Astrocyte (in vitro differentiated cells and primary cell): Measurements from ENCODE around the gene NT5DC3.

Experiments used
- EZH2 ChIP-seq: IDR thresholded peaks from 2 replicates; pipeline ENCODE4 v1.6.1; 2012; ENCODE audit warnings: mild to moderate bottlenecking, low read length, inconsistent platforms; ENCODE audit not compliant: insufficient read depth
- TF ChIP-seq, protein P1 (sequence below): IDR thresholded peaks from 2 replicates; pipeline ENCODE4 v1.5.1; 2011; ENCODE audit warnings: low read depth, mild to moderate bottlenecking, inconsistent platforms, low read length, moderate library complexity; ENCODE audit not compliant: insufficient read depth

DNA sequence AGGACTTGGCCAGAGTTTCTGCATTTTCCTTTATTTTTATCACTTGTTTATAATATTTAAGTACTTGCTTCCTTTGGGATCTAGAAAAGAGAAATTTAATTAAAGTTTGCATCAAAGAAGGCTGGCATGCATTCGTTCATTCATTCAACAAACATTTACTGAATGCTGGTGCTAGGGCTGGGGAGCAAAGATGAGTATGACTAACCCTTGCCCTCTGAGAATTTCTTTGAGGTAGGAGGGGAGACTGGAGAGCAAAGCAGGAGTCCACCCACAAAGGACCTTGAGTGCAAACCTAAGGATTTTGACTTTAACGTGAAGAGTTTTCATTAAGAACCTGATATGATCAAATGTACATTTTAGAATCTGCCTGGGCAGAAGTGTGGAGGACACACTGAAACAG, 16.1 kb upstream of the NT5DC3 start:
- TF ChIP-seq, protein P1, sequence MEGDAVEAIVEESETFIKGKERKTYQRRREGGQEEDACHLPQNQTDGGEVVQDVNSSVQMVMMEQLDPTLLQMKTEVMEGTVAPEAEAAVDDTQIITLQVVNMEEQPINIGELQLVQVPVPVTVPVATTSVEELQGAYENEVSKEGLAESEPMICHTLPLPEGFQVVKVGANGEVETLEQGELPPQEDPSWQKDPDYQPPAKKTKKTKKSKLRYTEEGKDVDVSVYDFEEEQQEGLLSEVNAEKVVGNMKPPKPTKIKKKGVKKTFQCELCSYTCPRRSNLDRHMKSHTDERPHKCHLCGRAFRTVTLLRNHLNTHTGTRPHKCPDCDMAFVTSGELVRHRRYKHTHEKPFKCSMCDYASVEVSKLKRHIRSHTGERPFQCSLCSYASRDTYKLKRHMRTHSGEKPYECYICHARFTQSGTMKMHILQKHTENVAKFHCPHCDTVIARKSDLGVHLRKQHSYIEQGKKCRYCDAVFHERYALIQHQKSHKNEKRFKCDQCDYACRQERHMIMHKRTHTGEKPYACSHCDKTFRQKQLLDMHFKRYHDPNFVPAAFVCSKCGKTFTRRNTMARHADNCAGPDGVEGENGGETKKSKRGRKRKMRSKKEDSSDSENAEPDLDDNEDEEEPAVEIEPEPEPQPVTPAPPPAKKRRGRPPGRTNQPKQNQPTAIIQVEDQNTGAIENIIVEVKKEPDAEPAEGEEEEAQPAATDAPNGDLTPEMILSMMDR = no peak
- TF ChIP-seq EZH2 = no peak
